H9 (cell line): Measurements from ENCODE around the gene OLIG2. TPM values are rescaled to one million over a fixed set of nuclear protein-coding genes. Genes with fewer than 3 reads are reported as not detected.

ENCODE experiments used
- DNase-seq: peaks from one replicate; pipeline ENCODE4 v3.0.0-alpha.2; 2017
- H2AFZ ChIP-seq: one replicate; pipeline ENCODE4 v1.6.1; 2013; ENCODE audit warnings: mild to moderate bottlenecking, low read length, control low read depth, moderate library complexity
- H2AK5ac ChIP-seq: 2 replicates; pipeline ENCODE4 v1.6.1; 2013; ENCODE audit warnings: low read length, control low read depth, mixed read lengths; ENCODE audit not compliant: insufficient read length
- H2BK120ac ChIP-seq: one replicate; pipeline ENCODE4 v1.6.1; 2013; ENCODE audit warnings: low read depth, mild to moderate bottlenecking, low read length, control low read depth, inconsistent platforms; ENCODE audit not compliant: poor library complexity, severe bottlenecking
- H2BK12ac ChIP-seq: 2 replicates; pipeline ENCODE4 v1.6.1; 2013; ENCODE audit warnings: low read length, control low read depth, mixed read lengths, low read depth; ENCODE audit not compliant: insufficient read length
- H2BK15ac ChIP-seq: 2 replicates; pipeline ENCODE4 v1.6.1; 2013; ENCODE audit warnings: low read depth, low read length, control low read depth
- H2BK20ac ChIP-seq: one replicate; pipeline ENCODE4 v1.6.1; 2013; ENCODE audit warnings: low read depth, mild to moderate bottlenecking, low read length, control low read depth, inconsistent platforms; ENCODE audit not compliant: poor library complexity, severe bottlenecking
- H2BK5ac ChIP-seq: 2 replicates; pipeline ENCODE4 v1.6.1; 2013; ENCODE audit warnings: low read length, control low read depth, mixed read lengths; ENCODE audit not compliant: insufficient read length
- H3K14ac ChIP-seq: 2 replicates; pipeline ENCODE4 v1.6.1; 2013; ENCODE audit warnings: low read length, control low read depth; ENCODE audit not compliant: insufficient read depth
- H3K18ac ChIP-seq: 2 replicates; pipeline ENCODE4 v1.6.1; 2013; ENCODE audit warnings: low read depth, mild to moderate bottlenecking, mixed read lengths, low read length, control low read depth; ENCODE audit not compliant: insufficient read length
- H3K23ac ChIP-seq: 2 replicates; pipeline ENCODE4 v1.6.1; 2013; ENCODE audit warnings: low read length, control low read depth, mixed read lengths, low read depth; ENCODE audit not compliant: insufficient read length
- H3K23me2 ChIP-seq: 2 replicates; pipeline ENCODE4 v1.6.1; 2013; ENCODE audit warnings: low read depth, mild to moderate bottlenecking, mixed read lengths, low read length, control low read depth; ENCODE audit not compliant: insufficient read length, poor library complexity, severe bottlenecking
- H3K27ac ChIP-seq: 2 replicates; pipeline ENCODE4 v1.5.1; 2013; ENCODE audit warnings: low read length, control low read depth, mixed read lengths, low read depth; ENCODE audit not compliant: insufficient read length
- H3K27me3 ChIP-seq: 2 replicates; pipeline ENCODE4 v1.6.1; 2013; ENCODE audit warnings: low read length, control low read depth, inconsistent platforms; ENCODE audit not compliant: insufficient read depth
- H3K4ac ChIP-seq: 2 replicates; pipeline ENCODE4 v1.6.1; 2013; ENCODE audit warnings: low read depth, mild to moderate bottlenecking, control low read depth, inconsistent platforms, low read length, moderate library complexity
- H3K4me1 ChIP-seq: 2 replicates; pipeline ENCODE4 v1.6.1; 2013; ENCODE audit warnings: low read length, control low read depth, inconsistent platforms; ENCODE audit not compliant: insufficient read depth
- H3K4me2 ChIP-seq: 2 replicates; pipeline ENCODE4 v1.6.1; 2013; ENCODE audit warnings: low read length, control low read depth, mixed read lengths; ENCODE audit not compliant: insufficient read length, insufficient read depth
- H3K56ac ChIP-seq: 2 replicates; pipeline ENCODE4 v1.6.1; 2013; ENCODE audit warnings: low read depth, mild to moderate bottlenecking, mixed read lengths, low read length, control low read depth; ENCODE audit not compliant: insufficient read length
- H3K79me1 ChIP-seq: 2 replicates; pipeline ENCODE4 v1.6.1; 2013; ENCODE audit warnings: low read depth, mild to moderate bottlenecking, moderate library complexity, low read length, control low read depth, inconsistent platforms; ENCODE audit not compliant: insufficient read depth, poor library complexity, severe bottlenecking
- H3K79me2 ChIP-seq: 2 replicates; pipeline ENCODE4 v1.6.1; 2013; ENCODE audit warnings: low read length, control low read depth, inconsistent platforms; ENCODE audit not compliant: insufficient read depth
- H3K9ac ChIP-seq: 2 replicates; pipeline ENCODE4 v1.6.1; 2013; ENCODE audit warnings: low read length, control low read depth, mixed read lengths; ENCODE audit not compliant: insufficient read length; ENCODE audit errors: extremely low read depth
- H3K9me3 ChIP-seq: one replicate; pipeline ENCODE4 v1.6.1; 2013; ENCODE audit warnings: low read depth, low read length, inconsistent platforms; ENCODE audit not compliant: control insufficient read depth
- H3T11ph ChIP-seq: one replicate; pipeline ENCODE4 v1.6.1; 2013; ENCODE audit warnings: mild to moderate bottlenecking, low read length, control low read depth, inconsistent platforms
- H4K20me1 ChIP-seq: one replicate; pipeline ENCODE4 v1.6.1; 2013; ENCODE audit not compliant: control insufficient read depth, insufficient read length, insufficient read depth
- H4K5ac ChIP-seq: 2 replicates; pipeline ENCODE4 v1.6.1; 2013; ENCODE audit warnings: low read depth, mild to moderate bottlenecking, mixed read lengths, low read length, control low read depth; ENCODE audit not compliant: insufficient read length
- H4K8ac ChIP-seq: replicated peaks from 2 replicates; pipeline ENCODE4 v1.6.1; 2013; ENCODE audit warnings: low read length, control low read depth, mixed read lengths, low read depth; ENCODE audit not compliant: insufficient read length
- H4K91ac ChIP-seq: 2 replicates; pipeline ENCODE4 v1.6.1; 2013; ENCODE audit warnings: low read depth, mild to moderate bottlenecking, moderate library complexity, mixed read lengths, low read length, control low read depth; ENCODE audit not compliant: insufficient read length
- H3K27ac Mint-ChIP-seq, 3 experiments: 2 replicates in 2 of 3; 3 replicates in 1 of 3; pipeline ENCODE4 v1.8.0; 2020 to 2021; ENCODE audit warnings: mixed read lengths in 3 of 3, mild to moderate bottlenecking in 1 of 3, moderate library complexity in 1 of 3
- H3K27me3 Mint-ChIP-seq: 2 replicates; pipeline ENCODE4 v1.8.0; 2021; ENCODE audit warnings: low read depth, mild to moderate bottlenecking, moderate library complexity, mixed read lengths
- H3K36me3 Mint-ChIP-seq, 3 experiments: 2 replicates in 2 of 3; 3 replicates in 1 of 3; pipeline ENCODE4 v1.8.0; 2020 to 2021; ENCODE audit warnings: low read depth in 3 of 3, mixed read lengths in 3 of 3; ENCODE audit not compliant: insufficient read depth in 1 of 3
- H3K4me1 Mint-ChIP-seq, 2 experiments: 2 replicates each; pipeline ENCODE4 v1.8.0; 2020; ENCODE audit warnings: mixed read lengths in 2 of 2
- H3K4me3 Mint-ChIP-seq, 2 experiments: 2 replicates in 1 of 2; 3 replicates in 1 of 2; pipeline ENCODE4 v1.8.0; 2020 to 2021; ENCODE audit warnings: mild to moderate bottlenecking in 2 of 2, mixed read lengths in 2 of 2, moderate library complexity in 1 of 2
- H3K9me3 Mint-ChIP-seq, 2 experiments: 2 replicates in 1 of 2; 3 replicates in 1 of 2; pipeline ENCODE4 v1.8.0; 2020; ENCODE audit warnings: mild to moderate bottlenecking in 2 of 2, mixed read lengths in 2 of 2, moderate library complexity in 1 of 2
- CTCF ChIP-seq: fragments of 200-600 bp; sonication (generic); conservative IDR thresholded peaks from 3 replicates; pipeline ENCODE4 v1.8.0; 2021; ENCODE audit warnings: antibody characterized with exemption, mild to moderate bottlenecking
- WGBS: extraction: QIAGEN DNeasy Blood & Tissue Kit; methylation state at CpG from one replicate; pipeline ENCODE4 v1.1.7; 2013; ENCODE audit warnings: missing lambda C conversion rate, low lambda C conversion rate, mixed read lengths; ENCODE audit not compliant: insufficient read length; ENCODE audit errors: extremely low coverage; 5-methylcytosine and 5-hydroxymethylcytosine counted together
- total RNA-seq: library from RNA; stranded (reverse); gene quantifications from 2 replicates; pipeline ENCODE4 v1.2.1, GENCODE V29; 2021

The OLIG2 gene
- total RNA-seq, 1 experiment from 2014 or later, result 1.4 TPM

- WGBS, result no CpG with 5 or more reads among the region's 7 CpGs
- Mint-ChIP-seq H3K4me3 (no peak overlapping the region), H3K27me3 (peaks cover 57% of the 10 kb centered on the region), H3K36me3 (no peaks in the 10 kb centered on the region; a peak in 1 of 7 replicates), H3K27ac (no peak overlapping the region), H3K9me3 (no peaks in the 10 kb centered on the region; a peak in 2 of 5 replicates), H3K4me1 (peaks cover 28 to 33% of the 10 kb centered on the region in 2 experiments)
- Histone ChIP-seq H4K91ac (no peak overlapping the region), H3K9me3 (no peaks in the 10 kb centered on the region), H2AFZ (no peak overlapping the region), H3K9ac (no peak overlapping the region), H2BK120ac (no peak overlapping the region), H3K18ac (no peak overlapping the region), H3K27ac (no peak overlapping the region), H3K23ac (no peak overlapping the region), H3K4me2 (no peak overlapping the region), H3K27me3 (peaks cover 10% of the 10 kb centered on the region; the same call in 1 of the 2 replicates), H2BK15ac (no peak overlapping the region), H3T11ph (no peak overlapping the region), H3K79me1 (no peaks in the 10 kb centered on the region), H2BK5ac (no peak overlapping the region), H3K23me2 (no peaks in the 10 kb centered on the region), H3K14ac (no peak overlapping the region), H2BK12ac (no peak overlapping the region), H3K4me1 (peaks cover 12% of the 10 kb centered on the region; the same call in 1 of the 2 replicates), H4K8ac (no peak overlapping the region), H2BK20ac (no peak overlapping the region), H4K5ac (no peak overlapping the region), H4K20me1 (no peaks in the 10 kb centered on the region), H2AK5ac (no peak overlapping the region), H3K79me2 (no peaks in the 10 kb centered on the region), H3K4ac (no peak overlapping the region), H3K56ac (no peak overlapping the region)
- DNase-seq, result no peak
- no peak for TF ChIP-seq CTCF
Observed at GRCh38 chr21:33039536-33039935, 13.8 kb downstream of the OLIG2 start.
